ENCODE data around the gene ACSBG1. TPM values are rescaled to one million over a fixed set of nuclear protein-coding genes. Genes with fewer than 3 reads are reported as not detected.

ACSBG1 gene
- total and polyA plus RNA-seq, 12 donors: 1.9 to 42.3 (median 5.6) TPM

DNA sequence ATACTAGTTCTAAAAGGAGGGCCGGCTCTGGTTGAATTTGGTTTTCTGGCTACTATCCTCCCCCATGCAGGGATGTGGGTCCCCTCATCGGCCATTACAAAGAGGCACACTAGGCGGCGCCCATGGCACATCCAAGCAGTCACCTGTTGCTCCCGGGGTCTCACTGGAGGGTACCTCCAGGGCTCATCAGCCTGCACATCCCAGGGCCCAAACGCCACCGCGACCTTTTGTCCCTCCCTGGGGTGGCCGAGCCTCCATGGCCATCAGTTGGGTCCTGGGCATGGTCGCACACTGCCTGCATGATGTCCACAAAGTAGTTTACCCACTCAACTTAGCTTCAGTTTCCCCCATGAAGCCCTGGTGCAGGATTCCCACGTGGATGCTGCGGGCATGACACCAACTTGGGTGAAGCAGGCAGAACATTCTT lies 56.9 kb downstream of the ACSBG1 start:
- Histone ChIP-seq H3K4me1 (replicated peaks in 1 of 2) (peaks cover 5 to 8% of the 10 kb centered on the region in 2 donors), H3K9me3 (replicated peaks in 1 of 3) (no peaks in the 10 kb centered on the region)

GRCh38 chr15:78175330-78175729 lies 59.0 kb downstream of the ACSBG1 start:
- intact Hi-C loops (cut with DNase I): loop anchor here (5.0 to 10.0 kb wide), 2 partner anchors 59 to 67 kb away; partner anchors contain the start of gene ACSBG1 (in 1 of the 2)
- Histone ChIP-seq H3K27ac (no peak overlapping the region), H3K4me1 (replicated peaks in 1 of 2) (peaks cover 5 to 18% of the 10 kb centered on the region in 2 donors), H3K27me3 (no peaks in the 10 kb centered on the region), H3K9me3 (replicated peaks in 1 of 3) (no peaks in the 10 kb centered on the region), H3K36me3 (replicated peaks in 1 of 2) (peaks cover 0 to 19% of the 10 kb centered on the region in 2 donors), H3K4me3 (no peak overlapping the region)
- TF ChIP-seq CTCF (IDR thresholded peaks at IDR 0.05) (no peak), POLR2A (IDR thresholded peaks at IDR 0.05) (no peak)
- 12 to 60% (median 52%) methylated on average over 1 to 2 of the region's 2 CpGs for WGBS, 4 donors
- peak in 1 of 7 donors; percentile 19 for DNase-seq

More for the DNA sequence above, 56.9 kb downstream of the ACSBG1 start:
- Histone ChIP-seq H3K27me3 (no peaks in the 10 kb centered on the region), H3K36me3 (replicated peaks in 1 of 2) (no peaks in the 10 kb centered on the region), H3K4me3 (no peak overlapping the region), H3K27ac (no peak overlapping the region)
- 32 to 38% (median 36%) methylated on average over 6 to 12 of the region's 12 CpGs for WGBS, 4 donors
- intact Hi-C loops (cut with DNase I): loop anchor here (5.0 to 10.0 kb wide), 2 partner anchors 57 to 65 kb away; partner anchors contain the start of gene ACSBG1 (in 1 of the 2)
- DNase-seq: peak in 3 of 7 donors; percentile 36 to 51 (median 40)
- TF ChIP-seq POLR2A (IDR thresholded peaks at IDR 0.05) (no peak), CTCF (IDR thresholded peaks at IDR 0.05) (peak; percentile 26 to 66 (median 56))

GRCh38 chr15:78174401-78174800 lies 60.0 kb downstream of the ACSBG1 start:
- intact Hi-C loops (cut with DNase I): loop anchor here in 1 of 2 donors (10.0 kb wide), 1 partner anchor 60 kb away; the partner anchor contains the start of gene ACSBG1
- 71 to 86% (median 80%) methylated on average over 4 to 9 of the region's 9 CpGs for WGBS, 4 donors
- no peak for TF ChIP-seq CTCF (IDR thresholded peaks at IDR 0.05)
- no peak for TF ChIP-seq POLR2A (IDR thresholded peaks at IDR 0.05)
- peaks cover 5 to 18% of the 10 kb centered on the region in 2 donors for H3K4me1 ChIP-seq (replicated peaks in 1 of 2)
- H3K36me3 ChIP-seq (replicated peaks in 1 of 2): peaks cover 0 to 28% of the 10 kb centered on the region in 2 donors
- H3K27ac ChIP-seq: no peak overlapping the region
- peak in 1 of 7 donors; percentile 16 for DNase-seq
- H3K9me3 ChIP-seq (replicated peaks in 1 of 3): no peaks in the 10 kb centered on the region
- no peak overlapping the region for H3K4me3 ChIP-seq
- no peaks in the 10 kb centered on the region for H3K27me3 ChIP-seq

DNA sequence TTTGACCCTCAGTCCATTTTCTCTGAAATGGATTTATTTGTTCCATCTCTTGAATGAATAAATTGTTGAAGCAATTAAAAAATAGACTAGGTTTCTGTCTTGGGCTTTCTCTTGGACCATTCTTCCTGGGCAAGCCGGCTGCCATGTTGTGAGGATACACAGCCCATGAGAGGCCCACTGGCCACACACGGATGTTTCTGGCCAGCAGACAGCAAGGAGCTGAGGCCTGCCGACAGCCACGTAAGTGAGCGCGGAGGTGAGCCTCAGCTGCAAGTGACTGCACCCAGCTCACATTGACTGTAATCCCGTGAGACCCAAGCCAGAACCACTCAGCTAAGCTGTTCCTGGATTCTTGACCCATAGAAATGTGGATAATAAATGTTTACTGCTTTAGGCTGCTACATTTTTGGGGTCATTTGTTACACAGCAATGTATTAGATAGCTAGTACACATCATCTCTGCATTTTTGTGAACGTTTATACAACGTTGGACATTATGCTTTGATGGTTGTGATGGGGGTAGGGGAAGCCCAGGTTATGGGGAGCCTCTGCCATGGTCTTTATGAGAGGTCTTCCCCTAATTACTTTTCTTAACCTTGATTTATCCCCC lies 62.4 kb downstream of the ACSBG1 start:
- Histone ChIP-seq H3K27ac (peak overlapping the region in 3 of 5 donors; percentile 63 to 79 (median 67)), H3K36me3 (replicated peaks in 1 of 2) (peaks cover 0 to 52% of the 10 kb centered on the region in 2 donors), H3K27me3 (no peaks in the 10 kb centered on the region), H3K9me3 (replicated peaks in 1 of 3) (no peaks in the 10 kb centered on the region), H3K4me1 (replicated peaks in 1 of 2) (peaks cover 5 to 18% of the 10 kb centered on the region in 2 donors), H3K4me3 (no peak overlapping the region)
- DNase-seq: peak in 1 of 7 donors; percentile 20
- intact Hi-C loops (cut with DNase I): loop anchor here in 1 of 2 donors (10.0 kb wide), 1 partner anchor 63 kb away; the partner anchor contains the start of gene ACSBG1
- 90 to 93% (median 91%) methylated on average over 9 of the region's 9 CpGs for WGBS, 4 donors
- TF ChIP-seq POLR2A (IDR thresholded peaks at IDR 0.05) (no peak), CTCF (IDR thresholded peaks at IDR 0.05) (no peak)
